HEK293T (cell line): ENCODE measurements around the gene NHLRC2.

ENCODE experiments used
- ARNT ChIP-seq: fragments of 450-650 bp; IDR thresholded peaks from 2 replicates; pipeline ENCODE4 v1.6.1; 2017; ENCODE audit warnings: mild to moderate bottlenecking
- CTBP1 ChIP-seq: fragments of 450-650 bp; IDR thresholded peaks from 2 replicates; pipeline ENCODE4 v1.6.1; 2016; ENCODE audit warnings: borderline replicate concordance
- SP1 ChIP-seq: fragments of 450-650 bp; IDR thresholded peaks from 2 replicates; pipeline ENCODE4 v1.6.1; 2017
- SUZ12 ChIP-seq: fragments of 450-650 bp; IDR thresholded peaks from 2 replicates; pipeline ENCODE4 v1.6.1; 2016; ENCODE audit warnings: mild to moderate bottlenecking
- TF ChIP-seq, protein P1 (sequence below): fragments of 450-650 bp; IDR thresholded peaks from 2 replicates; pipeline ENCODE4 v1.6.1; 2016

- TF ChIP-seq CTBP1 (no peak), SUZ12 (no peak), SP1 (no peak), ARNT (no peak)
- TF ChIP-seq, protein P1, sequence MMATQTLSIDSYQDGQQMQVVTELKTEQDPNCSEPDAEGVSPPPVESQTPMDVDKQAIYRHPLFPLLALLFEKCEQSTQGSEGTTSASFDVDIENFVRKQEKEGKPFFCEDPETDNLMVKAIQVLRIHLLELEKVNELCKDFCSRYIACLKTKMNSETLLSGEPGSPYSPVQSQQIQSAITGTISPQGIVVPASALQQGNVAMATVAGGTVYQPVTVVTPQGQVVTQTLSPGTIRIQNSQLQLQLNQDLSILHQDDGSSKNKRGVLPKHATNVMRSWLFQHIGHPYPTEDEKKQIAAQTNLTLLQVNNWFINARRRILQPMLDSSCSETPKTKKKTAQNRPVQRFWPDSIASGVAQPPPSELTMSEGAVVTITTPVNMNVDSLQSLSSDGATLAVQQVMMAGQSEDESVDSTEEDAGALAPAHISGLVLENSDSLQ = no peak
Measured at GRCh38 chr10:113876461-113876860, 22.0 kb downstream of the NHLRC2 start.
